ENCODE results near the gene LTBP2.

The LTBP2 gene

DNA sequence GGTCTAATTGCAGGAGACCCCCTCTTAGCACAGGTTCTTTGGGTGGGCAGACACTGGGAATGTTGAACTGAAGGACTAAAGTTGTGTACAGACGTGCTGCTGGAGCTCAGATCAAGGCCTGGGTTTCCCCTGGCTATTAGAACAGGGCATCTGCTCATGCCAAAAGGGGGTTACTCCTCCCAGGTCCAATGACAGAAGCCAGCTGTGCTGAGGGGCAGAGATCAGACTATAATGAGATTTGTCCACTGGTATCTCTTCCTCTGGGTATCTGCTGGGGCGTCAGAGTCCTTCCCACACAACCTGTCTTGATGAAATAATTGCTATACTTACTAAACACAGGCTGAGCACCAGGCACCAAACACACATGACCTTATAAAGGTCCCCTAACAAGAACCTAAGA lies 42.6 kb downstream of the LTBP2 start:
- no peak for TF ChIP-seq JUND (IDR thresholded peaks at IDR 0.05; ENCODE audit: low read depth)
- DNase-seq (ENCODE audit: low read depth in 1 of 2, low spot score in 1 of 2), result no peak
- in situ Hi-C loops (cut with HindIII; ENCODE audit: low pct_unique_long_range_greater_than_20kb, low sequenced_read_pairs), result no loop called here

- DNase-seq (ENCODE audit: low read depth in 1 of 2, low spot score in 1 of 2), result no peak
- in situ Hi-C loops (cut with HindIII; ENCODE audit: low pct_unique_long_range_greater_than_20kb, low sequenced_read_pairs), result no loop called here
- TF ChIP-seq JUND (IDR thresholded peaks at IDR 0.05; ENCODE audit: low read depth), result no peak
These were observed 43.1 kb downstream of the LTBP2 start for GRCh38 chr14:74568911-74569310.

DNA sequence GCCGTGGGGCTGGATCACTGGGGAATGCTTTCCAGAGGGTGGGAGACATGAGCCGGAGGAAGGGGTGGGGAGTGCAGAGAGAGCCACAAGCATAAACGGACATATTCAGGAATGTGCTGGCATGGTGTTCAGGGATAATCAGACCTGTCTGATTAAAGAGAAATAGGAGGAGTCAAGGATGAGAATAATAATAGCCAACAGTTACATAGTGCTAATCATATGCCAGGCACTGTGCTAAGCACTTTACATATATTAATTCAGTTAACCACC lies 43.7 kb downstream of the LTBP2 start:
- no peak for TF ChIP-seq JUND (IDR thresholded peaks at IDR 0.05; ENCODE audit: low read depth)
- no peak for DNase-seq (ENCODE audit: low read depth in 1 of 2, low spot score in 1 of 2)
- in situ Hi-C loops (cut with HindIII; ENCODE audit: low pct_unique_long_range_greater_than_20kb, low sequenced_read_pairs), result no loop called here

DNA sequence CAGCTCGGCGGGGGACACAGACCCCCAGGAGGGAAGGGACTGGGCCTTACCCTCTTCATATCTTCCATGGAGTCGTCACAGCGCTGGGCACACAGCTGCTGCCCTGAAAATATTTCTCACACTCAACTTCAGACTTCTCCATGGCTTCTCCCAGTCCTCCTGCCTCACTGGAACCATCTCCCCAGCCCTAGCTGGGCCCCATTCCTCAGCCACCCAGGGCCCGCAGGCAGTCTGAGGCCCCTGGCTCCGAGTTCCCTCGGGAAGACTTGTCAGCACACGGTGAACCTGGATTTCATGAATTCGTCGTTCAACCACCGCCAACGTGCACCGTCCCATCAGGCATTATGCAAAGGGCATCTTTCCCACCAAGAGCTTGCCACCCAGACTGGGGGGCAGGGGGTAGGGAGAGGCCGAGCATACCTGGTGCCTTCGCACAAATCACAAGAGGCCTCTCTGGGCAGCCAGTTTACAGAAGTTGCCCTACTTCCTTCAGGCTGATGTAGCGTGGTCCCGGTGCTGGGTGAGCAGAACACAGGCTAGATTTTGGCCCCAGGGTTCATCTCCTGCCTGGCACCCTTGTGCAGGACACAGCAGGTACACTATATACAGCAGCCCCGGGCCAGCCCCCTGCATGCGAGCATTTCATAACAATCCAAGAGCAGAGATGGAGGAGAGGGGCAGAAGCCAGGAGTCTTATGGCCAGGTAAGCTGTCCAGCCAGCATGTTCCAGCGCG lies 44.2 kb downstream of the LTBP2 start:
- in situ Hi-C loops (cut with HindIII; ENCODE audit: low pct_unique_long_range_greater_than_20kb, low sequenced_read_pairs), result no loop called here
- DNase-seq (ENCODE audit: low read depth in 1 of 2, low spot score in 1 of 2), result no peak
- no peak for TF ChIP-seq JUND (IDR thresholded peaks at IDR 0.05; ENCODE audit: low read depth)

DNA sequence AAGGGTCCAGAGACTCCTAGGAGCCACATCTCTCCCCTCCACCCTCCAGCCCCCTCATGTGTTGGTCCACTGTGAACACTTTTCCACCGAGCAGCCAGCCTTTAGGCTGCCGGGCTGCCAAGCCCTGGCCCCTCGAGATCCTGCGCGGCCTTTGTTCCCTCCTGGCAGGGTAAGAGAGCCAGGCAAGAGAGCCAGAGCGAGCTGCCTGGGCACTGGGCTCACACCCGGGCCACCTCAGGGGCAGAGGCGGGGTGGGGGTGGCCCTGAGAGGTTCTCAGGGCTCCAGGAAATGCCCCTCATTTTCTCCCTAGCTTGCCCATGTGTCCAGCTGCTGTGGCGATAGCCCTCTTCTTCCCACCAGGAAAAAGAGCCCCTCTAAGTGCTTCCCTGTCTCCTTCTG lies 44.8 kb downstream of the LTBP2 start:
- TF ChIP-seq JUND (IDR thresholded peaks at IDR 0.05; ENCODE audit: low read depth), result no peak
- in situ Hi-C loops (cut with HindIII; ENCODE audit: low pct_unique_long_range_greater_than_20kb, low sequenced_read_pairs), result no loop called here
- no peak for DNase-seq (ENCODE audit: low read depth in 1 of 2, low spot score in 1 of 2)

DNA sequence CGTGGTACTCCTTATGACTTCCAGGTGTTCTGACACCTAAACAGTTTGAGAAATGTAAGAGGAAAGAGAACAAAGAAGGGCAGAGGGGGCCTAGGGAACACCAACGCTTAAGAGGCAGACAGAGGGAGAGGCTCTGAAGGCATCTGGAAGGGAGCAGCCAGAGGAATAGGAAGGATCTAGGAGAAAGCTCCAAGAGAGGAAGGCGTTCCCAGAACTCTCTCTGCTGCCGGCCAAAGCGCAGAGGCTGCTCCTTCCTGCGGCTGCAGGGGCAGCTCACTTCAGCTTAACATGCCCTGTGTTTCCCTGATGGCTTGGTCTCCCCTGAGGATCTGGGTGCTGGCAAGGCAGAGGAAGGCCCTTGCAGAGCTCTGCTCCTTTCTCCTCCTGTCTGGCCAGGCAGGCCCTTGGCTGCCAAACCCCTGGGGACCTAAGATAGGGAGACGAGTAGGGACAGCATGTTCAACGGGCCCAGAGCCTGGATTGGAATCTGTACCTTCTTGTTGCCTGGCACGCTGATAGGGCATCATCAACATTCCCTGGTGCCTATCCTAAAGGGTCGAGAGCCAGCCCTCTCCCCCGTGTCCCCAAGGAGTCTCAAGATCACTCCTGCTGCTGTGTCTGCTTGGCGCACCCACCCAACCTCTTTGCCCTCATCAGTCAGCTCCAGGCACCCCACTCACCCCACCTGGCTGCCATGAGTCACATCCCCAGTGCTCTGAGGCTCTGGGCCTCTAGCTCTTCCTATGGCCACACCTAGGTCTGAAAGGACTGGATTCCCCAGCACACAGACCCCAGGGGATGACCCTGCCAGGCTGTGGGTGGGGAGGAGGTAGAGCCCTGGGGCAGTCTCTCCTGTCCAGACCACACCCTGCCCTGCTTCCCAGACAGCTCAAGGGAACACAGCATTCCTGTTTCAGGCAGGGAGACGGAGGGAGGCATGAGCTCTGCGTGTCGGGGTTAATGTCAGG lies 45.6 kb downstream of the LTBP2 start:
- TF ChIP-seq JUND (IDR thresholded peaks at IDR 0.05; ENCODE audit: low read depth), result no peak
- in situ Hi-C loops (cut with HindIII; ENCODE audit: low pct_unique_long_range_greater_than_20kb, low sequenced_read_pairs), result no loop called here
- DNase-seq (ENCODE audit: low read depth in 1 of 2, low spot score in 1 of 2), result no peak

- in situ Hi-C loops (cut with HindIII; ENCODE audit: low pct_unique_long_range_greater_than_20kb, low sequenced_read_pairs), result no loop called here
- DNase-seq (ENCODE audit: low read depth in 1 of 2, low spot score in 1 of 2), result no peak
These were observed 48.4 kb downstream of the LTBP2 start for GRCh38 chr14:74563586-74564159.

GRCh38 chr14:74563233-74563585 lies 48.8 kb downstream of the LTBP2 start:
- no peak for DNase-seq (ENCODE audit: low read depth in 1 of 2, low spot score in 1 of 2)
- in situ Hi-C loops (cut with HindIII; ENCODE audit: low pct_unique_long_range_greater_than_20kb, low sequenced_read_pairs), result no loop called here
- no peak for TF ChIP-seq JUND (IDR thresholded peaks at IDR 0.05; ENCODE audit: low read depth)

More at GRCh38 chr14:74563586-74564159, 48.4 kb downstream of the LTBP2 start:
- no peak for TF ChIP-seq JUND (IDR thresholded peaks at IDR 0.05; ENCODE audit: low read depth)

DNA sequence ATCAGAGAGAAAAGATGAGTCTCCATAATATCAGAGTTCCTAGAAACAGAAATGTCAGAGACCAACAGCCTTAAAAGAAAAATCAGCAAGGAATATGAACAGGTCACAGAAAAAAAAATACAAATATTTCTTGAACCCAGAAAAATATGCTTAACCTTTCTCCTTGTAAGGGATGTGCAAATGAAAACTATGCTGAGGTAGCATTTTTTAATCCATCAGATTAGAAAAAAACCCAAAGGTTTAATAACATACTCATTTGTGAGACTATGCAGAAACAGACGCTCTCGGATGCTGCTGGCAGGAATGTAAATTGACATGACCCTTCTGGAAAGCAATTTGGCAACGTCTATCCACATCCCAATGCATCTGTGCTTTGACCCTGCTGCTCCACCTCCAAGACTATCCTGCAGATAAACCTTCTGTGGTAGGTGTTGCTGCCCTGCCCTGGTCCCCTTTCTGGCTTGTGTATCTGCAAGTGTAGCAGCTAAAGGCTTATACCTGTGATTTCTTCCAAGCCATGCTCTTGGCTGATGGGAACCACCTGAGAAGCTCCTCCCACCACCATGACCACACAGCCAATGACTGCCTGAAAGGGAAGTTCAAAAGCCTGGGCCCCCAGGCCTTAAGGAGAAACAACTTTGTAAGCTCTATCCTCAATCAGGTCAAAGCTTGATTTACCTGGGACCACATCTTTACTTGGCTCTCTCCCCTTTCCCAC lies 49.4 kb downstream of the LTBP2 start:
- TF ChIP-seq JUND (IDR thresholded peaks at IDR 0.05; ENCODE audit: low read depth), result no peak
- in situ Hi-C loops (cut with HindIII; ENCODE audit: low pct_unique_long_range_greater_than_20kb, low sequenced_read_pairs), result no loop called here
- peak in 1 of 2 experiments; percentile 54 for DNase-seq (ENCODE audit: low read depth in 1 of 2, low spot score in 1 of 2)

- DNase-seq (ENCODE audit: low read depth in 1 of 2, low spot score in 1 of 2), result no peak
- in situ Hi-C loops (cut with HindIII; ENCODE audit: low pct_unique_long_range_greater_than_20kb, low sequenced_read_pairs), result no loop called here
- TF ChIP-seq JUND (IDR thresholded peaks at IDR 0.05; ENCODE audit: low read depth), result no peak
These were observed 53.4 kb downstream of the LTBP2 start for GRCh38 chr14:74558655-74559054.

DNA sequence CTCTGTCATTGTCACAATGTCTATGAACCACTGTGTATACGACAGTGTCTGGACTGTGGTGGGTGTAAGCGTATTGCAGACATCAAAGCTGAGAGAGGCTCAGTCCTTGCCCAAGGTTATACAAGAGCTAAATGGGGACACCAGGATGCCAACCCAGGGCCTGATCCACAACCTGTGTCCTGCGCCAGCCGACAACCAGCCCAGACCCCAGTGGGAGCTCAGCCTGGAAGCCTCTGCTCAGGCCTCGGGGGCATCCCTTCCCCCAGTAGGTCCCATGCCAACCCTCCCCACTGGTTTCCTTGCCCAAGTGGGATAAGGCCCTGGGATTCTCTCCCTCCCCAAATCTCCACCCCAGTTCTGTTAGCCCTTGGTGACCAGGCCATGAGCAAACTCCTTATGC lies 54.3 kb downstream of the LTBP2 start:
- in situ Hi-C loops (cut with HindIII; ENCODE audit: low pct_unique_long_range_greater_than_20kb, low sequenced_read_pairs), result no loop called here
- no peak for DNase-seq (ENCODE audit: low read depth in 1 of 2, low spot score in 1 of 2)
- TF ChIP-seq JUND (IDR thresholded peaks at IDR 0.05; ENCODE audit: low read depth), result no peak

DNA sequence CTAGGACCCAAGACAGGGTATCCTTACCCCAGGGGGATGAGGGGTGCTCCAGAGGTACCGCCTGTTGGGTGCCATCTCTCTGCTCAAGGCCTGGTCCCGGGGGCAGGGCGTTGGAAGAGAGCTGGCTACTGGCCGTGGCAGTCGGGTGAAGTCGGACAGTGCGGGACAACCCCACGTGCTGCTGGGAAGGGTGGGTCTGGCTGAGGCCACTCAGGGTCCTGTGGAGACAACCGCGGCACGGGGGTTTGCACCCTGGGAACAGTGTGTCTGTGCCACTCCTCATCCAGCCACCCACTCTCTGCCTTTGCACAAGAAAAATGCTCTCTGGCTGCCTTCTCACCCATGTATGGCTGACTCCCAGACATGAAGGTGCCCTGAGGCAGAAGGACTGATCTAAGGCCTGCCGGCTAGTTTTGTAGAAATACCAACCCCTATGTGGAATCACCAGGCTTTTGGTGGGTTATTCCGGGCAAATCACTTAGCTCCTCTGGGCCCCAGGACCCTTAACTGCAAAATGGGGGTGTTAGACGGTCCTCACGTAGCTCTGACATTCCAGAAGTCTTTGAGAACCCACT lies 56.5 kb downstream of the LTBP2 start:
- DNase-seq (ENCODE audit: low read depth in 1 of 2, low spot score in 1 of 2), result no peak
- no peak for TF ChIP-seq JUND (IDR thresholded peaks at IDR 0.05; ENCODE audit: low read depth)
- in situ Hi-C loops (cut with HindIII; ENCODE audit: low pct_unique_long_range_greater_than_20kb, low sequenced_read_pairs), result no loop called here

All from T47D (cell line).